HG02759 (cell line): Measurements from ENCODE around the gene BAIAP2L1.
A peak's percentile ranks its signal among the peaks of the same experiment; 100 is the strongest.
"Not testable (repeated sequence)": the region's sequence is repeated elsewhere in the genome, so short reads cannot be mapped to it uniquely, and the experiment has no call there.

Experiments
- ATAC-seq: cut with Tn5 transposase; IDR thresholded peaks from one replicate; pipeline ENCODE4 v1.9.1; 2021; ENCODE audit warnings: mild to moderate bottlenecking, moderate library complexity; ENCODE audit not compliant: unreplicated experiment

Gene BAIAP2L1

GRCh38 chr7:98324782-98325181 lies 76.1 kb downstream of the BAIAP2L1 start:
- ATAC-seq = no peak

GRCh38 chr7:98323597-98324322 lies 77.1 kb downstream of the BAIAP2L1 start:
- no peak for ATAC-seq

- ATAC-seq = no peak
Measured at GRCh38 chr7:98322331-98323270, 78.3 kb downstream of the BAIAP2L1 start.

- ATAC-seq = no peak
Measured at GRCh38 chr7:98321301-98321700, 79.6 kb downstream of the BAIAP2L1 start.

- no peak for ATAC-seq
Measured at GRCh38 chr7:98319176-98319575, 81.7 kb downstream of the BAIAP2L1 start.

GRCh38 chr7:98317366-98318040 lies 83.4 kb downstream of the BAIAP2L1 start:
- ATAC-seq = no peak

GRCh38 chr7:98315994-98316527 lies 84.8 kb downstream of the BAIAP2L1 start:
- ATAC-seq = not testable (repeated sequence)

GRCh38 chr7:98315318-98315993 lies 85.4 kb downstream of the BAIAP2L1 start:
- ATAC-seq = peak; percentile 87

- ATAC-seq = peak; percentile 51
Measured at GRCh38 chr7:98314469-98314868, 86.4 kb downstream of the BAIAP2L1 start.

GRCh38 chr7:98312201-98312600 lies 88.7 kb downstream of the BAIAP2L1 start:
- ATAC-seq = no peak

GRCh38 chr7:98309566-98309965 lies 91.3 kb downstream of the BAIAP2L1 start:
- no peak for ATAC-seq

- no peak for ATAC-seq
Measured at GRCh38 chr7:98307971-98308466, 92.9 kb downstream of the BAIAP2L1 start.

- no peak for ATAC-seq
Measured at GRCh38 chr7:98305951-98306535, 94.8 kb downstream of the BAIAP2L1 start.

- ATAC-seq = no peak
Measured at GRCh38 chr7:98303906-98304305, 97.0 kb downstream of the BAIAP2L1 start.

- no peak for ATAC-seq
Measured at GRCh38 chr7:98303176-98303865, 97.6 kb downstream of the BAIAP2L1 start.

GRCh38 chr7:98301693-98302470 lies 99.0 kb downstream of the BAIAP2L1 start:
- ATAC-seq = no peak

- no peak for ATAC-seq
Measured at GRCh38 chr7:98300595-98301372, 100.1 kb downstream of the BAIAP2L1 start.
